HAP-1 (cell line): ENCODE results near the gene ZFHX2.

Source experiments
- DNase-seq, 2 experiments: peaks; one replicate each; pipeline ENCODE4 v3.0.0-alpha.2; 2016 to 2020; ENCODE audit warnings: low spot score in 2 of 2
- H3K27me3 ChIP-seq: fragments of 250-450 bp; sonication (Bioruptor Pico); 2 replicates; pipeline ENCODE4 v1.5.1; 2020; ENCODE audit warnings: low read depth, mild to moderate bottlenecking, moderate library complexity
- H3K36me3 ChIP-seq: fragments of 250-450 bp; sonication (Bioruptor Pico); replicated peaks from 2 replicates; pipeline ENCODE4 v1.5.1; 2020; ENCODE audit warnings: mild to moderate bottlenecking
- H3K4me1 ChIP-seq: fragments of 250-450 bp; sonication (Bioruptor Pico); 2 replicates; pipeline ENCODE4 v1.5.1; 2020; ENCODE audit warnings: mild to moderate bottlenecking
- H3K4me3 ChIP-seq: fragments of 250-450 bp; sonication (Bioruptor Pico); 2 replicates; pipeline ENCODE4 v1.5.1; 2020; ENCODE audit warnings: mild to moderate bottlenecking, moderate library complexity
- H3K9me3 ChIP-seq: fragments of 250-450 bp; sonication (Bioruptor Pico); 2 replicates; pipeline ENCODE4 v1.5.1; 2020; ENCODE audit warnings: mild to moderate bottlenecking, moderate library complexity
- in situ Hi-C: fragments of 300-500 bp; cut with MboI; formaldehyde crosslinking; loops from 3 replicates; pipeline ENCODE4 v1.14.3; 2020; ENCODE audit warnings: low sequenced_read_pairs, inconsistent platforms, mixed read lengths

The ZFHX2 gene

GRCh38 chr14:23518709-23519108 is 32.9 kb downstream of the ZFHX2 start:
- no peak overlapping the region for H3K4me3 ChIP-seq
- no peaks in the 10 kb centered on the region for H3K4me1 ChIP-seq
- H3K9me3 ChIP-seq, result no peaks in the 10 kb centered on the region
- DNase-seq, result no peak
- no peaks in the 10 kb centered on the region for H3K27me3 ChIP-seq
- in situ Hi-C loops, result no loop called here
- H3K36me3 ChIP-seq, result no peaks in the 10 kb centered on the region

GRCh38 chr14:23517650-23518326 is 33.8 kb downstream of the ZFHX2 start:
- Histone ChIP-seq H3K9me3 (no peaks in the 10 kb centered on the region), H3K4me3 (no peak overlapping the region), H3K4me1 (no peaks in the 10 kb centered on the region), H3K36me3 (no peaks in the 10 kb centered on the region), H3K27me3 (no peaks in the 10 kb centered on the region)
- DNase-seq, result no peak
- in situ Hi-C loops, result no loop called here

- H3K36me3 ChIP-seq, result no peaks in the 10 kb centered on the region
- DNase-seq, result no peak
- no peak overlapping the region for H3K4me3 ChIP-seq
- H3K27me3 ChIP-seq, result no peaks in the 10 kb centered on the region
- H3K9me3 ChIP-seq, result no peaks in the 10 kb centered on the region
- in situ Hi-C loops, result no loop called here
- no peaks in the 10 kb centered on the region for H3K4me1 ChIP-seq
These were observed 37.0 kb downstream of the ZFHX2 start for GRCh38 chr14:23514644-23514957.

- H3K4me3 ChIP-seq, result no peak overlapping the region
- H3K27me3 ChIP-seq, result no peaks in the 10 kb centered on the region
- no peaks in the 10 kb centered on the region for H3K9me3 ChIP-seq
- no peak for DNase-seq
- in situ Hi-C loops, result no loop called here
- H3K4me1 ChIP-seq, result no peaks in the 10 kb centered on the region
- H3K36me3 ChIP-seq, result no peaks in the 10 kb centered on the region
These were observed 37.5 kb downstream of the ZFHX2 start for GRCh38 chr14:23513818-23514643.

- H3K4me1 ChIP-seq, result no peaks in the 10 kb centered on the region
- DNase-seq, result no peak
- H3K36me3 ChIP-seq, result no peaks in the 10 kb centered on the region
- H3K9me3 ChIP-seq, result no peaks in the 10 kb centered on the region
- no peaks in the 10 kb centered on the region for H3K27me3 ChIP-seq
- no peak overlapping the region for H3K4me3 ChIP-seq
- in situ Hi-C loops, result no loop called here
These were observed 38.4 kb downstream of the ZFHX2 start for GRCh38 chr14:23513005-23513817.

GRCh38 chr14:23512156-23512555 is 39.4 kb downstream of the ZFHX2 start:
- no peaks in the 10 kb centered on the region for H3K4me1 ChIP-seq
- H3K27me3 ChIP-seq, result no peaks in the 10 kb centered on the region
- H3K9me3 ChIP-seq, result no peaks in the 10 kb centered on the region
- no peak for DNase-seq
- no peaks in the 10 kb centered on the region for H3K36me3 ChIP-seq
- in situ Hi-C loops, result no loop called here
- H3K4me3 ChIP-seq, result no peak overlapping the region

GRCh38 chr14:23494223-23494622 is 57.3 kb downstream of the ZFHX2 start:
- DNase-seq, result no peak
- Histone ChIP-seq H3K36me3 (no peaks in the 10 kb centered on the region), H3K9me3 (no peaks in the 10 kb centered on the region), H3K4me3 (no peak overlapping the region), H3K27me3 (no peaks in the 10 kb centered on the region), H3K4me1 (peaks cover 14% of the 10 kb centered on the region)
- in situ Hi-C loops, result no loop called here

GRCh38 chr14:23492618-23493272 is 58.8 kb downstream of the ZFHX2 start:
- H3K27me3 ChIP-seq, result no peaks in the 10 kb centered on the region
- in situ Hi-C loops, result no loop called here
- no peaks in the 10 kb centered on the region for H3K9me3 ChIP-seq
- peaks cover 14% of the 10 kb centered on the region for H3K4me1 ChIP-seq
- H3K36me3 ChIP-seq, result no peaks in the 10 kb centered on the region
- no peak for DNase-seq
- no peak overlapping the region for H3K4me3 ChIP-seq

GRCh38 chr14:23487216-23487615 is 64.3 kb downstream of the ZFHX2 start:
- Histone ChIP-seq H3K36me3 (peaks cover 4% of the 10 kb centered on the region; the same call in 1 of the 2 replicates), H3K9me3 (no peaks in the 10 kb centered on the region), H3K4me3 (no peak overlapping the region), H3K27me3 (no peaks in the 10 kb centered on the region), H3K4me1 (no peaks in the 10 kb centered on the region)
- no peak for DNase-seq
- in situ Hi-C loops, result no loop called here

- in situ Hi-C loops, result no loop called here
- peaks cover 9% of the 10 kb centered on the region; the same call in 1 of the 2 replicates for H3K36me3 ChIP-seq
- no peaks in the 10 kb centered on the region for H3K4me1 ChIP-seq
- no peak for DNase-seq
- H3K27me3 ChIP-seq, result no peaks in the 10 kb centered on the region
- H3K9me3 ChIP-seq, result no peaks in the 10 kb centered on the region
- no peak overlapping the region for H3K4me3 ChIP-seq
These were observed 65.5 kb downstream of the ZFHX2 start for GRCh38 chr14:23486036-23486435.

GRCh38 chr14:23485326-23485725 is 66.2 kb downstream of the ZFHX2 start:
- H3K4me3 ChIP-seq, result no peak overlapping the region
- H3K9me3 ChIP-seq, result no peaks in the 10 kb centered on the region
- no peaks in the 10 kb centered on the region for H3K4me1 ChIP-seq
- peaks cover 9% of the 10 kb centered on the region; the same call in 1 of the 2 replicates for H3K36me3 ChIP-seq
- H3K27me3 ChIP-seq, result no peaks in the 10 kb centered on the region
- DNase-seq, result no peak
- in situ Hi-C loops, result no loop called here

- in situ Hi-C loops, result loop anchor here (5.0 kb wide), 1 partner anchor 79 kb away; no protein-coding TSS in a partner anchor
- Histone ChIP-seq H3K9me3 (no peaks in the 10 kb centered on the region), H3K4me3 (no peak overlapping the region), H3K36me3 (peaks cover 16% of the 10 kb centered on the region), H3K27me3 (no peaks in the 10 kb centered on the region), H3K4me1 (no peaks in the 10 kb centered on the region)
- peak; percentile 32 to 62 for DNase-seq
These were observed 68.2 kb downstream of the ZFHX2 start for GRCh38 chr14:23483236-23483854.

- in situ Hi-C loops, result loop anchor here (5.0 kb wide), 1 partner anchor 80 kb away; no protein-coding TSS in a partner anchor
- Histone ChIP-seq H3K9me3 (no peaks in the 10 kb centered on the region), H3K36me3 (peaks cover 22% of the 10 kb centered on the region), H3K27me3 (no peaks in the 10 kb centered on the region), H3K4me1 (no peaks in the 10 kb centered on the region), H3K4me3 (no peak overlapping the region)
- no peak for DNase-seq
These were observed 68.8 kb downstream of the ZFHX2 start for GRCh38 chr14:23482823-23483148.
